Activated naive CD4-positive, alpha-beta T cell treated with anti-CD3 and anti-CD28 coated beads, Interleukin-2, amount 50 U/mL, for 72 hours (primary cell): Measurements from ENCODE around the gene MAGEB3. TPM values are rescaled to one million over a fixed set of nuclear protein-coding genes. Genes with fewer than 3 reads are reported as not detected.
"Not testable (repeated sequence)": the region's sequence is repeated elsewhere in the genome, so short reads cannot be mapped to it uniquely, and the experiment has no call there.

Experiments
- ATAC-seq, 2 donors: fragments of 150-1000 bp; cut with Tn5 transposase; 2 replicates each; pipeline ENCODE4 v1.10.0; 2021; ENCODE audit warnings: mild to moderate bottlenecking in 2 of 2, moderate library complexity in 2 of 2
- DNase-seq, 2 donors: peaks; one replicate each; pipeline ENCODE4 v3.0.0; 2021 to 2022; ENCODE audit warnings: low spot score in 2 of 2
- H3K27ac Mint-ChIP-seq, 2 donors: one replicate each; pipeline ENCODE4 v1.8.0; 2022; ENCODE audit warnings: mild to moderate bottlenecking in 2 of 2, mixed read lengths in 2 of 2
- H3K36me3 Mint-ChIP-seq, 2 donors: one replicate each; pipeline ENCODE4 v1.8.0; 2022; ENCODE audit warnings: mixed read lengths in 2 of 2
- H3K9me3 Mint-ChIP-seq, 2 donors: one replicate each; pipeline ENCODE4 v1.8.0; 2022; ENCODE audit warnings: mixed read lengths in 2 of 2
- total RNA-seq, 2 donors: library from RNA; stranded (reverse); gene quantifications; one replicate each; pipeline ENCODE4 v1.2.3, GENCODE V29; 2022

The MAGEB3 gene, protein sequence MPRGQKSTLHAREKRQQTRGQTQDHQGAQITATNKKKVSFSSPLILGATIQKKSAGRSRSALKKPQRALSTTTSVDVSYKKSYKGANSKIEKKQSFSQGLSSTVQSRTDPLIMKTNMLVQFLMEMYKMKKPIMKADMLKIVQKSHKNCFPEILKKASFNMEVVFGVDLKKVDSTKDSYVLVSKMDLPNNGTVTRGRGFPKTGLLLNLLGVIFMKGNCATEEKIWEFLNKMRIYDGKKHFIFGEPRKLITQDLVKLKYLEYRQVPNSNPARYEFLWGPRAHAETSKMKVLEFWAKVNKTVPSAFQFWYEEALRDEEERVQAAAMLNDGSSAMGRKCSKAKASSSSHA
- total RNA-seq: not detected

DNA sequence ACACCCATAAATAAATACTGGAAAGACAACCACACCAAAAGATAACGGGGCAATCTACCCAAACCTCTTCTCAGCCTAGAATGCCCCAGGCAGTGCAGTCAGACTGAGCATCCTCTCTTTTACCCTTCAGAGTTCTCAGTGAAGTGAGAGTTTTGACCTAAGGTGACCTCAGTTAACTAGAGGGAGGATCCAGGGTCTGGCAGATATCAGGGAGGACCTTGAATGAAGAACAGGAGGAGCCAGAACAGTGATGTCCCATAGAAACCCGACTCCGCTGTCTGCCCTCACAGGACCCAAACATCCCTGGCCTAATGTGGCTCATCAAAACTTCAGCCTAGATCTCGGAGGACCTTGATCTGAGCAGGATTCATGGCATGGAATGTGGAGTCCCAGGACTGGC is at the start of gene MAGEB3:
Gene MAGEB3 (plus strand): TSS at position 263 of the 400 bp plus-strand sequence. CDS start 5,268 bp downstream, outside the sequence.
- Mint-ChIP-seq H3K36me3 (no peaks in the 10 kb centered on the region), H3K27ac (no peak within 1 kb of the TSS), H3K9me3 (no peaks in the 10 kb centered on the region)
- DNase-seq (no peak), ATAC-seq (no peak)

DNA sequence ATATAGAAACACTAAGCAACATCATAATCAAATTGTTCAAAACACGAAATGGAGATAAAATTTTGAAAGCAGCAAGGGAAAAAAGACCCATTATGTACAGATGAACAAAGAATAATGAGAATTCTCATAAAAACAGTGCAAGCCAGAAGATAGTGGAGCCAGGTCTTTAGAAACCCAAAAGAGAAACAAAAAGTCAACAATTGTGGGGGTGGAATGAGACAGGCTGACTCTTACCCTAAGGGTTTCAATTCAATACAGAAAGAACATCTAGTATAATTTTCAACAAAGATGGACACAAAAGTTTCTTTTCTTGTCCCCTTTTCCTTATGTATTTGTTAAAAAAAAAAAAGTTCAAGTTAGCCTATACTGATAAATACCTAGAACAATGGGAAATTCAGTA is 49.1 kb upstream of the MAGEB3 start:
- no peak for ATAC-seq
- Mint-ChIP-seq H3K27ac (no peak overlapping the region), H3K36me3 (no peaks in the 10 kb centered on the region), H3K9me3 (no peaks in the 10 kb centered on the region)
- DNase-seq: no peak

- Mint-ChIP-seq H3K27ac (no peak overlapping the region), H3K36me3 (no peaks in the 10 kb centered on the region), H3K9me3 (no peaks in the 10 kb centered on the region)
- DNase-seq (no peak), ATAC-seq (no peak)
These were observed 46.9 kb upstream of the MAGEB3 start for GRCh38 chrX:30183554-30183953.

GRCh38 chrX:30190426-30190825 is 40.0 kb upstream of the MAGEB3 start:
- Mint-ChIP-seq H3K36me3 (no peaks in the 10 kb centered on the region), H3K27ac (no peak overlapping the region), H3K9me3 (no peaks in the 10 kb centered on the region)
- DNase-seq (no peak), ATAC-seq (no peak)

GRCh38 chrX:30193910-30194309 is 36.5 kb upstream of the MAGEB3 start:
- ATAC-seq, DNase-seq, H3K27ac Mint-ChIP-seq, H3K36me3 Mint-ChIP-seq, H3K9me3 Mint-ChIP-seq: not testable (repeated sequence)

- Mint-ChIP-seq H3K9me3 (no peaks in the 10 kb centered on the region), H3K36me3 (no peaks in the 10 kb centered on the region), H3K27ac (no peak overlapping the region)
- ATAC-seq (no peak), DNase-seq (no peak)
These were observed 34.1 kb upstream of the MAGEB3 start for GRCh38 chrX:30196322-30196721.

- ATAC-seq (no peak), DNase-seq (no peak)
- H3K9me3 Mint-ChIP-seq: no peaks in the 10 kb centered on the region
- H3K36me3 Mint-ChIP-seq: no peaks in the 10 kb centered on the region
- no peak overlapping the region for H3K27ac Mint-ChIP-seq
These were observed 18.3 kb upstream of the MAGEB3 start for GRCh38 chrX:30212172-30212571.

DNA sequence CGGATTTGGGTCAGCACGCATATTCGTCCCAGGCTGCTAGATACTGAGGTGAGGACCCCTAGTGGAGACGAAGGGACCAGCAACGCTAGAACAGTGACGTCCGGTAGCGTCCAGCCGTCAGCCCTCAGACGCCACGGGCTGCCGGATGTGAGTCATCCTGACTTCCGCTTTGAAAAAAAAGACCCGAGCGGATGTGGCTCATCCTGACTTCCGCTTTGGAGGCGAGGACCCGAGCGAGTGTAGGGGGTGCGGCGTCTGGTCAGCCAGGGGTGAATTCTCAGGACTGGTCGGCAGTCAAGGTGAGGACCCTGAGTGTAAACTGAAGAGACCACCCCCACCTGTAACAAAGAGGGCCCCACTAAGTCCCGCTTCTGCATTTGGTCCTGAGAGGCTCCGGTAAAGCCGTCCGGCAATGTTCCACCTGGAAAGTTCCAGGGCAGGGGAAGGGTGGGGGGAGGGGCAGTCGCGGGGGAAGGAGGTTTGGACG is 15.1 kb upstream of the MAGEB3 start, which contains the start of gene MAGEB2:
Gene MAGEB2 (plus strand): TSS at position 207 of the 487 bp plus-strand sequence. CDS start 3,018 bp downstream, outside the sequence.
- H3K9me3 Mint-ChIP-seq: no peaks in the 10 kb centered on the region
- DNase-seq: no peak
- no peak for ATAC-seq
- no peaks in the 10 kb centered on the region for H3K36me3 Mint-ChIP-seq
- no peak within 1 kb of the TSS for H3K27ac Mint-ChIP-seq

- no peaks in the 10 kb centered on the region for H3K9me3 Mint-ChIP-seq
- DNase-seq (no peak), ATAC-seq (no peak)
- H3K36me3 Mint-ChIP-seq: no peaks in the 10 kb centered on the region
- no peak overlapping the region for H3K27ac Mint-ChIP-seq
These were observed 13.0 kb upstream of the MAGEB3 start for GRCh38 chrX:30217465-30217864.

DNA sequence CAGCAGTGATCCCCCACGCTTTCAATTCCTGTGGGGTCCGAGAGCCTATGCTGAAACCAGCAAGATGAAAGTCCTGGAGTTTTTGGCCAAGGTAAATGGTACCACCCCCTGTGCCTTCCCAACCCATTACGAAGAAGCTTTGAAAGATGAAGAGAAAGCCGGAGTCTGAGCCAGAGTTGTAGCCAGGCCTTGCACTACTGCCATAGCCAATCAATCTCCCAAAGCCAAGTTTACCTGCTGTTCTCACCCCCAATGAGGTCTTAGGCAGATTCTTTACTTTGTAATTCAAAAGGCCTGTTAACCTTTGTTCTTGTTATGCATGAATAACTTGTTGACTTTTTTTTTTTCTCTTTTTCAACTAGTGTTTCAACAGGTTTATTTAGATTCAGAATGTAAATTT is 11.1 kb upstream of the MAGEB3 start:
- ATAC-seq: no peak
- H3K27ac Mint-ChIP-seq: no peak overlapping the region
- no peaks in the 10 kb centered on the region for H3K9me3 Mint-ChIP-seq
- no peak for DNase-seq
- H3K36me3 Mint-ChIP-seq: no peaks in the 10 kb centered on the region

DNA sequence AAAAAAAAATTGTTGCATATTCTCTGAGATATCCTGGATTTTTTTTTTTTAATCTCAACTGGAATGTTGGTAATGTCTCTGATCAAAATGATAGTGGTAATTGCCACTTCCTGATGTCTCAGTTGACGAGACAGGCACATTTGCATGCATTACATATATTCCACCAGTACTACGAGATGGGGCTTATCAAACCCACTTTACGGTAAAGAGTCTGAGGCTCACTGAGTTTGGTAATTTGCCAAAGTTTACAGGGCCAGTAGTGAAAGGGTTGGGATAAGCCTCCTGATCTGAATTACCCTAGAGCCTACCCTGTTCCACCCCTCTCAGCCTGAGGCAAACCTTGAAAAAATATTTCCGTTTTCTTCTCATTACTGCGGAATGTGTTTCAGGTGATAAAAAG is 9.8 kb upstream of the MAGEB3 start:
- Mint-ChIP-seq H3K27ac (no peak overlapping the region), H3K9me3 (no peaks in the 10 kb centered on the region), H3K36me3 (no peaks in the 10 kb centered on the region)
- ATAC-seq (no peak), DNase-seq (no peak)

GRCh38 chrX:30224536-30224935 is 5.9 kb upstream of the MAGEB3 start:
- Mint-ChIP-seq H3K36me3 (no peaks in the 10 kb centered on the region), H3K27ac (no peak overlapping the region), H3K9me3 (no peaks in the 10 kb centered on the region)
- DNase-seq (no peak), ATAC-seq (no peak)

GRCh38 chrX:30228526-30228925 is 1.9 kb upstream of the MAGEB3 start:
- no peak overlapping the region for H3K27ac Mint-ChIP-seq
- ATAC-seq (no peak), DNase-seq (no peak)
- H3K9me3 Mint-ChIP-seq: no peaks in the 10 kb centered on the region
- no peaks in the 10 kb centered on the region for H3K36me3 Mint-ChIP-seq

DNA sequence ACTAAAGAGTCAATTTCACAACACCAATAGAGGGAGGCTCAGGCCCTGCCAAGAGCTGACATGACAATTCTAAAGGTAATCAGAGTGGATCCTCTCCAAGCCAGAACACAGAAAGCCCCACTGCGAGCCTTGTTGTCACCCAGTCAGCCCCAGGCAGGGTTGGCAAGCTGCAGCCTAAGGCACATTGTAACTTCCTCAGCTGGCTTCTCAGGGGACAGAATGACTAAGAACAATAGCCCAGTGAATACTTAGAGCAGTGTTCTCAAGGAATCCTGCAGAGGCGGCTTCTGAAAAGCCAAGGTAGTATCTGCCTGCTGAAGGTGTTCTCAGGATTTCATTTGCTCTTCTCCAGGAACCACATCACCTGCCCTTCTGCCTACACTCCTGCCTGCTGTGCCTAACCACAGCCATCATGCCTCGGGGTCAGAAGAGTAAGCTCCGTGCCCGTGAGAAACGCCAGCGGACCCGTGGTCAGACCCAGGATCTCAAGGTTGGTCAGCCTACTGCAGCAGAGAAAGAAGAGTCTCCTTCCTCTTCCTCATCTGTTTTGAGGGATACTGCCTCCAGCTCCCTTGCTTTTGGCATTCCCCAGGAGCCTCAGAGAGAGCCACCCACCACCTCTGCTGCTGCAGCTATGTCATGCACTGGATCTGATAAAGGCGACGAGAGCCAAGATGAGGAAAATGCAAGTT is 11.4 kb downstream of the MAGEB3 start, which contains the start of gene MAGEB4:
Gene MAGEB4 (plus strand): TSS at position 277 of the 692 bp plus-strand sequence. CDS start 136 bp downstream, at position 413.
- DNase-seq: no peak
- no peak within 1 kb of the TSS for H3K27ac Mint-ChIP-seq
- no peaks in the 10 kb centered on the region for H3K36me3 Mint-ChIP-seq
- no peaks in the 10 kb centered on the region for H3K9me3 Mint-ChIP-seq
- no peak for ATAC-seq

DNA sequence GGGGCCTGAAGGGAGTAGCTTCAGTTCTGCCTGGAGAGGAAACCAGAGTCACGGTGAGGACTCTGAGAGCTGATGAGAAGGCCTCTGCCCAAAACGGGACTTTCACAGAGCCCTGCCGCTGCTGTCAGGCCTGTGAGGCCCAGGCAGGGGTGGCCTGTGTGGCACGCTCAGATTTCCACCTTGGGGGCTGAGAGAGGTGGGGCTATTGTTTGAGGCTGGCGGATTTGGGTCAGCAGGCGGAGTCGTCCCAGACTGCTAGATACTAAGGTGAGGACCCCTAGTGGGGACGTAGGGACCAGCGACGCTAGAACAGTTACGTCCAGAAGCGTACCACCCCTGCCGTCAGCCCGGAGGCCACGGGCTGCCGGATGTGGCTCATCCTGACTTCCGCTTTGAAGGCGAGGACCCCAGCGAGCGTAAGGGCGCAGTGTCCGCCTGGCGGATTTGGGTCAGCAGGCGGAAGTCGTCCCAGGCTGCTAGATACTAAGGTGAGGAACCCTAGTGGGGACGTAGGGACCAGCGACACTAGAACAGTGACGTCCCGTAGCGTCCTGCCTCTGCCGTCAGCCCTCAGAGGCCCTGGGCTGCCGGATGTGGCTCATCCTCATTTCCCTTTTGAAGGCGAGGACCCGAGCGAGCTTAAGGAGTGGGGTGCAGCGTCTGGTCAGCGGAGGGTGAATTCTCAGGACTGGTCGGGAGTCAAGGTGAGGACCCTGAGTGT is 16.5 kb downstream of the MAGEB3 start, which contains the start of gene MAGEB1:
Gene MAGEB1 (plus strand): TSS at position 378 of the 721 bp plus-strand sequence. CDS start 3,348 bp downstream, outside the sequence.
- ATAC-seq (no peak), DNase-seq (no peak)
- Mint-ChIP-seq H3K36me3 (no peaks in the 10 kb centered on the region), H3K27ac (no peak within 1 kb of the TSS), H3K9me3 (no peaks in the 10 kb centered on the region)

DNA sequence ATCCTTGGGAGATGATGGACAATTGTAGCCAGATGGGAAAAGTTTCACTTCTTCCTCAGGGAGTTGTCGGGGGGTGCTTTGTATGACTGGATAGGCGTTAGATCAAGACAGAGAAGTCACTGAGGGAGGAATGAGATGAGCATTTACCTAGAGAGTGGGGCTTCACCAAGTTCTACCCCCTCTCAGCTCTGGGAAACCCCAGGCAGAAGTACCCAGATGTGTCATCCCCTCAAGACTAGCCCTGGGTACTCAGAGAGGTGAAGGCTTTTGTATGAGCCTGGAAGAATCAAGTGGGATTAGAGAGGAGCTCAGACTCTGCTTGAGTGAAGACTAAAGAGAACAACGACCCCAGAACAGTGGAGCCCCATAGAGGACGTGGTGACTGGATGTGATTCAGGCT is 18.4 kb downstream of the MAGEB3 start:
- no peak overlapping the region for H3K27ac Mint-ChIP-seq
- DNase-seq (no peak), ATAC-seq (no peak)
- H3K36me3 Mint-ChIP-seq: no peaks in the 10 kb centered on the region
- H3K9me3 Mint-ChIP-seq: no peaks in the 10 kb centered on the region

DNA sequence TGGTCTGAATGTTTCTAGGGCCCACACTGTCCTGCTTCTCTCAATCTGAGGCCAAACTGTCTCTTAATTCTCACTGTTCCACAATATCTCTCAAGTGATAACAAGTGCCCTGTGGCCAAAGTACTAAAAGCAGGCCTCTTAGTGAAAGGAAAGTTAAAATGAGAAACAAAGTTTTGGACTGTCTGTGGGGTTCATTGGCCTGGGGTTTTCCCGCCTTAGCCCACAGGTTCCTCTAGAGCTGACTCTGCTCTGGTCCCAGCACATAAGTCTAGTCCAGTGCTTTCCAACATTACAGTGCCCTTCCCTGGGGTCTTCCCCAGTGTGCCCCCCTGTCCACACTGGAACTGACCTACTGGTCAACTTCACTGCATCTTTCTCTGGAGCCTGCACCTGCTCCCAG is 22.8 kb downstream of the MAGEB3 start:
- no peaks in the 10 kb centered on the region for H3K9me3 Mint-ChIP-seq
- no peak overlapping the region for H3K27ac Mint-ChIP-seq
- DNase-seq: no peak
- H3K36me3 Mint-ChIP-seq: no peaks in the 10 kb centered on the region
- ATAC-seq: no peak
